Measurements from ENCODE around the gene INPP5B.

Gene INPP5B

DNA sequence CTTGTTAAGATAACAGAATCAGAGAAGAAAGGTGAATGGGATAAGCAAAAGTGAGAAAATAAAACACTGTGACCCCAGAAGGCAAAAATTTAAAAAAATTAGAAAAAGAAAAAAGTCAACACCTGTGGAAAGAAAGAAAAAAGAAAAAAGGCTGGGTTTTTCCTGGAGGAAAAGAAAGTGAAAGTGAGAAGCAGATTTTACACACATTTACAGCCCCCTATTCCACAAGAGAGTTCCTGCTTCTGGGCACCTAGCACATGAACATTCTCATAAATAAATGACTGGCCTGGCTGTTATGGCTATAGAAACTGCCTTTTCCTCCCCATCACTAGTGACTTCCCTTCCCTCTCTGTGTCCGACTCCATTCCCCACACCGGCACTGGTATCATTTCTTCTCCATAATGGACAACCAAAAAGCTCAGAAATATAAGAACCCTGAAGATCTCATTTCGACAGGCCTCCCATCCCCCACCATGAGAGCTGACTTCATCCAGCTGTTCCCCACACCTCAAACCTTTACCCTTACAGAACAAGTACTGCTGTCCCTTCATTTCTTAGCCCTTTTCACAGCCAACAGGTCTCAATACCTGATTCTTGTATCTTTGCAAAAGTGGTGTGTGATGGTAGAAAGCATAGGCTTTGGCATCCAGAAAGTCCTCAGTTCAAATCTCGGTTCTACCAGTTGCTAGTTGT is 100.1 kb downstream of the INPP5B start:
- Histone ChIP-seq H4K20me1 (ENCODE audit: insufficient read depth, low read length, poor library complexity, severe bottlenecking) (no peaks in the 10 kb centered on the region), H3K9ac (ENCODE audit: low read depth, low read length, poor library complexity, severe bottlenecking) (peak overlapping the region; percentile 38), H3K4me2 (ENCODE audit: low read depth, low read length, poor library complexity, severe bottlenecking) (peak overlapping the region; percentile 54), H3K9me3 (ENCODE audit: insufficient read depth, low read depth, low read length) (no peaks in the 10 kb centered on the region), H3K4me3 (ENCODE audit: low read length, poor library complexity, severe bottlenecking) (peak overlapping the region; percentile 1), H3K27me3 (ENCODE audit: insufficient read depth, low read length, poor library complexity, severe bottlenecking) (no peaks in the 10 kb centered on the region), H2AFZ (ENCODE audit: low read length) (no peak overlapping the region), H3K79me2 (ENCODE audit: insufficient read depth, low read length) (peaks cover 47% of the 10 kb centered on the region), H3K36me3 (ENCODE audit: insufficient read depth, low read length) (peaks cover 9% of the 10 kb centered on the region; the same call in 1 of the 2 replicates), H3K9me2 (replicated peaks; ENCODE audit: low read depth, low read length) (no peaks in the 10 kb centered on the region), H3K4me1 (ENCODE audit: insufficient read depth, low read length, poor library complexity, severe bottlenecking) (peaks cover 19% of the 10 kb centered on the region), H3F3A (ENCODE audit: low read depth) (no peaks in the 10 kb centered on the region)
- TF ChIP-seq, protein P1, sequence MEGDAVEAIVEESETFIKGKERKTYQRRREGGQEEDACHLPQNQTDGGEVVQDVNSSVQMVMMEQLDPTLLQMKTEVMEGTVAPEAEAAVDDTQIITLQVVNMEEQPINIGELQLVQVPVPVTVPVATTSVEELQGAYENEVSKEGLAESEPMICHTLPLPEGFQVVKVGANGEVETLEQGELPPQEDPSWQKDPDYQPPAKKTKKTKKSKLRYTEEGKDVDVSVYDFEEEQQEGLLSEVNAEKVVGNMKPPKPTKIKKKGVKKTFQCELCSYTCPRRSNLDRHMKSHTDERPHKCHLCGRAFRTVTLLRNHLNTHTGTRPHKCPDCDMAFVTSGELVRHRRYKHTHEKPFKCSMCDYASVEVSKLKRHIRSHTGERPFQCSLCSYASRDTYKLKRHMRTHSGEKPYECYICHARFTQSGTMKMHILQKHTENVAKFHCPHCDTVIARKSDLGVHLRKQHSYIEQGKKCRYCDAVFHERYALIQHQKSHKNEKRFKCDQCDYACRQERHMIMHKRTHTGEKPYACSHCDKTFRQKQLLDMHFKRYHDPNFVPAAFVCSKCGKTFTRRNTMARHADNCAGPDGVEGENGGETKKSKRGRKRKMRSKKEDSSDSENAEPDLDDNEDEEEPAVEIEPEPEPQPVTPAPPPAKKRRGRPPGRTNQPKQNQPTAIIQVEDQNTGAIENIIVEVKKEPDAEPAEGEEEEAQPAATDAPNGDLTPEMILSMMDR (conservative IDR thresholded peaks at IDR 0.05; ENCODE audit: low read length) = no peak
- TF ChIP-seq EZH2phosphoT487 (IDR thresholded peaks at IDR 0.05; ENCODE audit: borderline replicate concordance) = no peak

DNA sequence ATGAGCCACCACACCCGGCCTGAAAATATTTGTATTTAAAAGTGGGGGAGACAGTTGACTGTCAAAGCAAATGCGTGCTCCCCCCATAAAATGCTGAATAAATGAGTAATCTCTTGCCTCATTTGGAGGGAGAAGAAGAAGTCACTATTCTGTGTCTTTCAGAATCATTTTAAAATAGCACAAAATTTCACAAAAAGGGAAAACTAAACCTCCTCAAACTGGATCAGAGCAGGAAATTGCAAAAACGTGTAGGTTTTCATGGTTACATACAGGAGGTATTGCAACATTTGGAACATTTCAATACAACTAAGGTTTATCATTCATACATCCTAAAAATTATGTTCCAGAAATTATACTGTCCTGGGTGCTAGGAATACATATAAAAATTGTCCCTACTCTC is 101.1 kb downstream of the INPP5B start:
- peaks cover 9% of the 10 kb centered on the region for H3K4me1 ChIP-seq (ENCODE audit: insufficient read depth, low read length, poor library complexity, severe bottlenecking)
- no peak overlapping the region for H3K9ac ChIP-seq (ENCODE audit: low read depth, low read length, poor library complexity, severe bottlenecking)
- no peaks in the 10 kb centered on the region for H4K20me1 ChIP-seq (ENCODE audit: insufficient read depth, low read length, poor library complexity, severe bottlenecking)
- no peak overlapping the region for H3K4me2 ChIP-seq (ENCODE audit: low read depth, low read length, poor library complexity, severe bottlenecking)
- H2AFZ ChIP-seq (ENCODE audit: low read length) = no peak overlapping the region
- no peaks in the 10 kb centered on the region for H3K9me3 ChIP-seq (ENCODE audit: insufficient read depth, low read depth, low read length)
- no peak overlapping the region for H3K4me3 ChIP-seq (ENCODE audit: low read length, poor library complexity, severe bottlenecking)
- no peaks in the 10 kb centered on the region for H3K9me2 ChIP-seq (replicated peaks; ENCODE audit: low read depth, low read length)
- H3K36me3 ChIP-seq (ENCODE audit: insufficient read depth, low read length) = peaks cover 9% of the 10 kb centered on the region; the same call in 1 of the 2 replicates
- H3F3A ChIP-seq (ENCODE audit: low read depth) = no peaks in the 10 kb centered on the region
- H3K79me2 ChIP-seq (ENCODE audit: insufficient read depth, low read length) = peaks cover 38% of the 10 kb centered on the region
- no peaks in the 10 kb centered on the region for H3K27me3 ChIP-seq (ENCODE audit: insufficient read depth, low read length, poor library complexity, severe bottlenecking)
- TF ChIP-seq, protein P1 (conservative IDR thresholded peaks at IDR 0.05; ENCODE audit: low read length) = no peak
- no peak for TF ChIP-seq EZH2phosphoT487 (IDR thresholded peaks at IDR 0.05; ENCODE audit: borderline replicate concordance)

DNA sequence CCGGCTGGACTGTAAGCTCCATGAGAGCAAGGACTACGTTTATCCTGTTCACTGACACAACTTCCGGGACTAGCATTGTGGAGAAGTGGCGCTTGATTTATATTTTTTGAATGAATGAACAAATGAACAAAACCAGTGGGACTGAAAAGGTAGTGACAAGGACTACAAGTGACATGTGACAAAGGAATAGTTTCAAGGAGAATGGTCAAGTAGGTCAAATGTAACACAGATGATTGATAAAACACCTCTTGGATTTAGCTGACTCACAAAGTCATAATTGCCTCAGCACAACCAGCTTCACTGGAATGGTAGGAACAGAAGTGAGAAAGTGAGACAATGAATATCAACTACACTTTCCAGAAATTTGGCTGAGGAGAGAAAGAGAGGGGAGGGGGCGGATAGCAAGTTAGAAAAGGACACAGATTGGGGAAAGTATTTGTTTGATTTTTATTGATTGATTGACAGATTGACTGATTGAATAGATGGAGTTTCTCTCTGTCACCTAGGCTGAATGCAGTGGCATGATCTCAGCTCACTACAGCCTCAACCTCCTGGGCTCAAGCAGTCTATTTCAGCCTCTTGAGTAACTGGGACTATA is 101.7 kb downstream of the INPP5B start:
- H3K9me2 ChIP-seq (replicated peaks; ENCODE audit: low read depth, low read length) = no peaks in the 10 kb centered on the region
- H4K20me1 ChIP-seq (ENCODE audit: insufficient read depth, low read length, poor library complexity, severe bottlenecking) = no peaks in the 10 kb centered on the region
- H3F3A ChIP-seq (ENCODE audit: low read depth) = no peaks in the 10 kb centered on the region
- H3K9ac ChIP-seq (ENCODE audit: low read depth, low read length, poor library complexity, severe bottlenecking) = no peak overlapping the region
- no peaks in the 10 kb centered on the region for H3K9me3 ChIP-seq (ENCODE audit: insufficient read depth, low read depth, low read length)
- peaks cover 9% of the 10 kb centered on the region; the same call in 1 of the 2 replicates for H3K36me3 ChIP-seq (ENCODE audit: insufficient read depth, low read length)
- H2AFZ ChIP-seq (ENCODE audit: low read length) = no peak overlapping the region
- no peaks in the 10 kb centered on the region for H3K27me3 ChIP-seq (ENCODE audit: insufficient read depth, low read length, poor library complexity, severe bottlenecking)
- H3K79me2 ChIP-seq (ENCODE audit: insufficient read depth, low read length) = peaks cover 32% of the 10 kb centered on the region; the same call in 1 of the 2 replicates
- peaks cover 9% of the 10 kb centered on the region for H3K4me1 ChIP-seq (ENCODE audit: insufficient read depth, low read length, poor library complexity, severe bottlenecking)
- TF ChIP-seq, protein P1 (conservative IDR thresholded peaks at IDR 0.05; ENCODE audit: low read length) = no peak
- no peak for TF ChIP-seq EZH2phosphoT487 (IDR thresholded peaks at IDR 0.05; ENCODE audit: borderline replicate concordance)
- H3K4me2 ChIP-seq (ENCODE audit: low read depth, low read length, poor library complexity, severe bottlenecking) = no peak overlapping the region
- H3K4me3 ChIP-seq (ENCODE audit: low read length, poor library complexity, severe bottlenecking) = no peak overlapping the region

Data from Loucy (cell line).